Activated CD8-positive, alpha-beta memory T cell treated with anti-CD3 and anti-CD28 coated beads for 48 hours (primary cell): ENCODE measurements around the gene MROH7.

Experiments used
- DNase-seq, 3 experiments: peaks; one replicate each; pipeline ENCODE4 v3.0.0-alpha.2; 2020; ENCODE audit warnings: low read depth in 2 of 3, low spot score in 2 of 3

MROH7 gene

GRCh38 chr1:54649921-54650320 is 8.3 kb downstream of the MROH7 start:
- DNase-seq, result no peak

DNA sequence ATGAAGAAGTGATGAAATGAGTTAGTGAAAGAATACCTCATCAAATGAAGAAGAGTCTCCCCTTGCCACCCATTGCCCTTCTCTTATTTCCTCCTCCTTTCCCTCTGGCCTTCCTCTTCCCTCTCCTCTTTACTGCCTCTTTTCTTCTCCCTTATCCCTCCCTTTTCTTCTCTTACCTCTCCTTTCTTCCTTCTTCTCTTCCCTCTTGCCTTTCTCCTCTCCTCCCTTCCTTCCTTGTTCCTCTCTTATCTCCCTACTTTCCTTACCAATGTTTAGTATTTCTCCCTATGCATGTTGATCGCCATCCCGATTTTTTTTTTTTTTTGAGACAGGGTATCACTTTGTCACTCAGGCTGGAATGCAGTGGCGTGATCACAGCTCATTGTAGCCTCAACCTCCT is 8.8 kb downstream of the MROH7 start:
- no peak for DNase-seq

DNA sequence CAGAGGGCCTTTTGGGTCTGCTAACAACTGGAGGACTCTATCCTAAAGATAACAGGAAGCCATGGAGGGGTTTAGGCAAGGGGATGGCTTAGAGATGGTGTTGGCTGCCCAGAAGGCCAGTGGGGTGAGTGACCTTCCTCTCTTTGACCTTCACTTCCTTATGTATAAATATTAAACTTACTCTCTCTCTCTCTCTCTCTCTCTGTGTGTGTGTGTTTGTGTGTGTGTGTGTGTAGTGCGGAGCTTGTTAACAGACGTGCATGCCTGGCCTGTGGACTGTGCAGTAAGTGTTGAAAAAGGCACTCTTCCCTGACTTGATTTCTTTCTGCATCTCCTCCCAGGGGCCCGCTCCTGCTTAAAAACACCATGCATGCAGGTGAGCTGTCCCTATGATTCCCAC is 10.0 kb downstream of the MROH7 start:
- no peak for DNase-seq

DNA sequence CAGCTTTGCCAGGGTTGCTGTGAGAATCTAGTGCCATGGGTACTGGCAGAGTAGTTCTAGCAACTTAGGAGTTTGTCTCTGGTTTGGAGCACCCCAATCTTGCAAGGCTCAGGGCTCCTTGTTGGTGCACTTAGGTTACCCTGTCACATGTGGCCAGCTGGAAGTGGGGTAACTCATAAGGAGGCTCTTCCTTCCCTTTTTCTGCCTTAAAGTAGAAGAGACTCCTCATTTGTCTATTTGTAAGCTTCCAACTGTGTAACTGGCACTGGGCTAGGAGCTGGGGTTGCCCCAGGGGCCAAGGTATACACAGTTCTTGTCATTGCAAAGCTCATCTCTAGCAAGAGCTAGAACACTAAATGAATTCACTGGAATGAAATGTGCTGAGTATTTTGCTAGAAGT is 10.6 kb downstream of the MROH7 start:
- no peak for DNase-seq

- no peak for DNase-seq
Measured at GRCh38 chr1:54653036-54653435, 11.4 kb downstream of the MROH7 start.

GRCh38 chr1:54658164-54658913 is 16.8 kb downstream of the MROH7 start:
- no peak for DNase-seq

DNA sequence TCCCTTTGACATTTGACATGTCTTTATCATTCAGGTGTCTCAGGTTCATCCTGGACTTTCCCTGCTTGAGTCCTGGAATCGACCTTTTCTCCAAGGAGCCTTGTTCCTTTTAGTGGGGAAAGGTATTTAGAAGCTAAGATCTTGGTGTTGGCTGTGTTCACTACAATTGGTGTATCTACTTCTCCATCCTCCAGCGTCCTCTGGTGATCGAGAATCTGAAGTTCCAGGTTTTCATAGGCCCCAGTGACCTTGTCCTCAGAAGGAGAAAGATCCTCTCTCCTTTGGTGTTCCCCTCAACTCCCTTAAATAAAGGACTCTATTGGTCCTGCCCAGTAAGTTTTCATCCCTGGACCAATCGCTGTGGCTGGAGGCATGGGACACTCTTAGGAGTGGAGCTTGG is 22.1 kb downstream of the MROH7 start:
- DNase-seq, result no peak

GRCh38 chr1:54664364-54664763 is 22.8 kb downstream of the MROH7 start:
- DNase-seq, result no peak

DNA sequence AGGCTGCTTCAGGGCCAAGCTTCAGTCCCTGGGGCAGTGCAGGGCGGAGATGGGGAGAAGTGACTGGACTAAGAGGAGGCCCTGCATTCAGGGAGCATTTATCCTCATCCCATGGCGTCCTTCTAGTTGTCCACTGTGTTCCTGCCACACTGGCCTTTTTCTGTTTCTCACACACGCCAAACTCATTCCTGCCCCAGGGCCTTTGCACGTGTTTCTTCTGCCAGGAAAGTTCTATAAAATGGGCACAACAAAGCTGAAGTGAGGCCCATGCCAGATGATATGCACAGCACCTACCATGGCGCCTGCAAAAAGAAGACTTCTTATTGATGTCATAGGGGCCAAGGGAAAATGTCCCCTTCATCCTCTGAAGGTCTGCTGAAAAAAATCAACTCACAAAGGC is 24.3 kb downstream of the MROH7 start:
- DNase-seq, result no peak

- no peak for DNase-seq
Measured at GRCh38 chr1:54666333-54666732, 24.7 kb downstream of the MROH7 start.

GRCh38 chr1:54667797-54668196 is 26.2 kb downstream of the MROH7 start:
- DNase-seq, result no peak

- DNase-seq, result no peak
Measured at GRCh38 chr1:54668567-54668966, 27.0 kb downstream of the MROH7 start.

DNA sequence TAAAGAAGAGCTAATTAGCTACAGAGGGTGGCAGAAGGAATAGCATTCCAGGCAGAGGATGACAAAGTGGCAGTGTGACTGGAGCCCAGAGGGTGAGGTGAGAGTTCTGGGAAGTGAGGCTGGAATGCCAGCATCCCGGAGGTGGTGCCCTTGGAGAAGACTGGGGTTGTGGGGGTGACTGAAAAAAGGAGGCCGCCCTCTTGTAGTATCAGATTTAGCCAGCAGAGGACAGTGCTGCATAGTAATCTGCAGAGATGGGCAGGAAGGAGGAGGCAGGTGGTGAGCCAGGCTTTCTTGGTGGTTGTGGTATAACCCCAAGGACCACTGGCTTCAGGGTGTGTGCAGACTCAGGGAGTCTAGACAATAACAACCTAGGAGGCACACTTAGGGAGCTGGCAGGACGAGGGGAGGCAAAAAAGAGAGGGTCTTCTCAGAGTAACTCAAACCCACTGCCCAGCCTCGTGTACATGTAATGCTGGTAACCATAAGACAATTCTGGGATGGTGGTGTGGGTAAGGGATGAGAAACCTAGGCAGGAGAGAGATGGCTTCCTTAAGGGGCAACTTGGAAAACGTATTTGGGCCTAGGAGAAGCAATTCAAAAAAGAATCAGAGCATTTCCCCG is 30.5 kb downstream of the MROH7 start:
- peak; percentile 28 to 59 (median 47) for DNase-seq

- no peak for DNase-seq
Measured at GRCh38 chr1:54678776-54679643, 37.4 kb downstream of the MROH7 start.

GRCh38 chr1:54679706-54680105 is 38.1 kb downstream of the MROH7 start:
- no peak for DNase-seq

DNA sequence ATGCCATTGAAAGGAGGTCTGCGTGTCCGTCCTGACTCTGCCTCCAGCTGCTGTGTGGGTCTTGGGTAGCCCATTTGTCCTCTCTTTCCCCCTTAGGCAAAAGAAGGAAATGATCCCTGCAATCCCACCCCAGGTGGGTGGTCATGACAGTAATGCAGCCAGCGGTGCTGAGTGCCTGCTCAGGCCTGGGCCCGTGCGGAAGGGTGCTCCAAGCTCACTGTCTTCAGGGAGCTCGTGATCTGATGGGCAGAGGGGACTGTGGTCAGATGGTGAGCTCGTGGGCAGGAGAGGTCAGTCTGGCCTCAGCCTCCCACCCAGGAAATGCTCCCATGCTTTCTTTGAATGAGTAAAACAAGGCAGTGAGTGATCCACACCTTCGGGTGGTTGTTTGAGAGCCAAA is 38.8 kb downstream of the MROH7 start:
- DNase-seq, result no peak

DNA sequence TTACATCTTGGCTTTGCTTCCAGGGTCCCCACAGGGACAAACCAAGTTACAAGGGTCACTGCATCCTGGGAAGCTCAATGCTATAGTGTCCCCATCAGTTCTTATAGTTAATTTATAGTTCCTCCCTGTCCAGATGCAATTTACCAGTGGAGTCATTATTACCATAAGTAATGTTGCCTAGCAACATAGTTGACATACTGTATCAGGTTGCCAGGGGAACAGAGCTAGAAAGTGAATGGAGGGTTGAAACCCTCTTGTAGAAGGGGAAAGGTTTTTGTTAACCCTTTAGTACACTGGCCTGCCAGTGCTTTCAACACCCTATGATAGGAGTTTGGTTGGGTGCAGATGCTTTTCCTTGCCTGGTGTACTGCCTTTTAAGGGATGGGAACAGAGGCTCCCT is 39.8 kb downstream of the MROH7 start:
- no peak for DNase-seq

DNA sequence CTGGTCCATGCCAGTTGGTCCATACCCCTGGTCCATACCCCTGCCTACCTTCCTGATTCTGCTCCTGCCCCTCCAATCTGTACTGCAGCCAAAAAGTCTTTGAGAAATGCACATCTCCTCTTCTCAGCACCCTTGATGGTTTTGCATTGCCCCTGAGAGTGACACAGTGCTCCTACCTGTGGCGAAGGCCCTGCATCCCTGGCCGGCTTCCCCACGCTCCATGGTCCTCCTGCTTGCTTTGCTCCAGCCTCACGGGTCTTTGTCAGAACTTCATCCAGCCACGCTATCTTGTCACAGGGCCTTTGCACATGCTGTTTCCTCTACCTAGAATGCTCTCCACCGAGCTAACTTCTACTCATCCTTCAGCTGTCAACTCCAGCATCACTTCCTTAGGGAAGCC is 41.9 kb downstream of the MROH7 start:
- no peak for DNase-seq

GRCh38 chr1:54685335-54685905 is 43.8 kb downstream of the MROH7 start:
- DNase-seq, result no peak

DNA sequence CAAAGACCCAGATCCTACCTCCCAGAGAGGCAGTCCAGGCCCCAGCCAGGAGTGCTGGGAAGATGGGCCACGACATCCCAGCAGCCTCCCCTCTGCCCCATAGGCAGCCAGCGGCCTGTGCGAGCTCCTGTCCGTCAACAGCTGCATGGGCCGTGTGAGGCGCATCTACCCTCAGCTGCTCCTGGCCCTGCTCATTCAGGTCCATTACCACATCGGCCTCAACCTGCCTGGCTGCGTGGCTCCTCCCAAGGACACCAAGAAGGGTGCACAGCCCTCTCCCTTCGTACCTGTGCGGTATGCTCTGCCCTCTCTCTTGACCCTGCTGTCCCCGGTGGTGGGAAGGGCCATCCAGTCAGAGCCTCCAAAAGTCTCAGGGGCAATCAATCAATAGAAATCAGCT is 44.6 kb downstream of the MROH7 start:
- DNase-seq, result no peak

DNA sequence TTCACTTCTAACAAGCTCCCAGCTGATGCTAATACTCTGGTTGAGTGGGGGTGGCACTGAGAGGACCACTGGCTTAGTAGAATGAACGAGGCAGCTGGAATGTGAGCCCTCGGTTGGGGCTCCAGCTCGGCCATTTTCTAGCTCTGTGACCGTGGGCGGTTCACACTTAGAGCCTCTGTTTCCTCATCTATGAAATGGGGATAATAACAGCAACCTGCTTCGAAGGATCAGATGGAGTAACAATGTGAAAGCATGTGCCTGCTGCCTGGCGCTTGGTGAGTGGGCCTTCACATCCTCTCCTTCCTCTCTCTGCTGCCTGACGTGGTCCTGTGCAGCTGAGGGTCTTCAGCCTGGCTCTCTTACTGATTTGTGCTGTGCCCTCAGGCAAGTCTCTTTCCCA is 53.2 kb downstream of the MROH7 start:
- DNase-seq, result no peak

DNA sequence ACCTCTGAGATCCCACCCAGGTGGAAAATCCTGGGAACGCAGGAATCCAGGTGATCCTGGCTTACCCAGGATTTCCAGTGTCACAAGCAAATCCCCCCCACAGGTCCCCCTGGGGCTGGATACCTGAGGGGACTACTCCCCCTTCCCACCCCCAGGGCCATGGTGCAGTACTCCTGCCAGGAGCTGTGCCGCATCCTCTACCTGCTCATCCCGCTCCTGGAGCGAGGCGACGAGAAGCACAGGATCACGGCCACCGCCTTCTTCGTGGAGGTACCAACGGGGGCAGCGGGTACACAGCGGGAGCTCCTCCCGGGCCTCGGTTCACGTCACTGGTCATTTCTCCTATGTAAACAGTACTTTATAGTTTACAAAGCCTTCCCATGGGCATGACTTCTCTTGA is 53.6 kb downstream of the MROH7 start:
- DNase-seq, result no peak
